Neural crest cell (in vitro differentiated cells): ENCODE data around the gene AUTS2. TPM values are rescaled to one million over a fixed set of nuclear protein-coding genes. Genes with fewer than 3 reads are reported as not detected.

Experiments used
- DNase-seq: peaks from one replicate; pipeline ENCODE4 v3.0.0; 2021; ENCODE audit warnings: low read depth, mixed read lengths, low spot score
- H3K27ac Mint-ChIP-seq: one replicate; pipeline ENCODE4 v1.8.0; 2021; ENCODE audit warnings: mild to moderate bottlenecking, mixed read lengths; ENCODE audit not compliant: unreplicated experiment
- H3K27me3 Mint-ChIP-seq: 2 replicates; pipeline ENCODE4 v1.8.0; 2021; ENCODE audit warnings: low read depth, mild to moderate bottlenecking, mixed read lengths
- H3K36me3 Mint-ChIP-seq: 2 replicates; pipeline ENCODE4 v1.8.0; 2021; ENCODE audit warnings: low read depth, mild to moderate bottlenecking, mixed read lengths
- H3K4me1 Mint-ChIP-seq: 2 replicates; pipeline ENCODE4 v1.8.0; 2021; ENCODE audit warnings: mixed read lengths
- H3K4me3 Mint-ChIP-seq: one replicate; pipeline ENCODE4 v1.8.0; 2021; ENCODE audit warnings: mild to moderate bottlenecking, mixed read lengths
- H3K9me3 Mint-ChIP-seq: 2 replicates; pipeline ENCODE4 v1.8.0; 2021; ENCODE audit warnings: mixed read lengths
- total RNA-seq: library from RNA; stranded (reverse); gene quantifications from 2 replicates; pipeline ENCODE4 v1.2.1, GENCODE V29; 2021
- TF ChIP-seq, protein P1 (sequence below): fragments of 200-600 bp; sonication (generic); conservative IDR thresholded peaks from 2 replicates; pipeline ENCODE4 v1.5.0; 2021; ENCODE audit warnings: antibody characterized with exemption, mild to moderate bottlenecking

Gene AUTS2
- total RNA-seq, 1 donor from 2014 or later: 152 TPM

DNA sequence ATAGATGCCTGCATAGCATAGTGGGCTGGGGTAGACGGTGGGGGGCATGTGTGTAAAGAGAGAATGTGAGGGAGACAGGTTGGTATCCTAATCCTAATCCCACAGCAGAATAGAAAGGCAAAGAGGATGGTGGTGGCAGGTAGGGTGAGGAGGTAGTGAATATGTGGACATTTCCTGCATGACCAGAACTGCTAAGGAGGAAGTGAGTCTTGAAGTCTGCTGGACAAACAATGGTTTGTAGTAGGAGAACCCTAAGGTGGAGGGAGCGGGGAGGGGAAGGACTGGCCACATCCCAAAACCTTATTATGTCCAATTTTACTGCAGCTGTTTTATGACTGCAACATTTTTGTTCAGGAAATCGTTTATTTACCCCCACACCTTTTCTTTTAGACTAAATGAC is 279.7 kb downstream of the AUTS2 start:
- TF ChIP-seq, protein P1, sequence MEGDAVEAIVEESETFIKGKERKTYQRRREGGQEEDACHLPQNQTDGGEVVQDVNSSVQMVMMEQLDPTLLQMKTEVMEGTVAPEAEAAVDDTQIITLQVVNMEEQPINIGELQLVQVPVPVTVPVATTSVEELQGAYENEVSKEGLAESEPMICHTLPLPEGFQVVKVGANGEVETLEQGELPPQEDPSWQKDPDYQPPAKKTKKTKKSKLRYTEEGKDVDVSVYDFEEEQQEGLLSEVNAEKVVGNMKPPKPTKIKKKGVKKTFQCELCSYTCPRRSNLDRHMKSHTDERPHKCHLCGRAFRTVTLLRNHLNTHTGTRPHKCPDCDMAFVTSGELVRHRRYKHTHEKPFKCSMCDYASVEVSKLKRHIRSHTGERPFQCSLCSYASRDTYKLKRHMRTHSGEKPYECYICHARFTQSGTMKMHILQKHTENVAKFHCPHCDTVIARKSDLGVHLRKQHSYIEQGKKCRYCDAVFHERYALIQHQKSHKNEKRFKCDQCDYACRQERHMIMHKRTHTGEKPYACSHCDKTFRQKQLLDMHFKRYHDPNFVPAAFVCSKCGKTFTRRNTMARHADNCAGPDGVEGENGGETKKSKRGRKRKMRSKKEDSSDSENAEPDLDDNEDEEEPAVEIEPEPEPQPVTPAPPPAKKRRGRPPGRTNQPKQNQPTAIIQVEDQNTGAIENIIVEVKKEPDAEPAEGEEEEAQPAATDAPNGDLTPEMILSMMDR: no peak
- Mint-ChIP-seq H3K27me3 (no peaks in the 10 kb centered on the region), H3K36me3 (no peaks in the 10 kb centered on the region), H3K4me1 (peaks cover 9% of the 10 kb centered on the region), H3K27ac (no peak overlapping the region), H3K9me3 (no peaks in the 10 kb centered on the region), H3K4me3 (no peak overlapping the region)
- no peak for DNase-seq

- Mint-ChIP-seq H3K27ac (no peak overlapping the region), H3K4me1 (peaks cover 12% of the 10 kb centered on the region), H3K27me3 (no peaks in the 10 kb centered on the region), H3K9me3 (no peaks in the 10 kb centered on the region), H3K4me3 (no peak overlapping the region), H3K36me3 (no peaks in the 10 kb centered on the region)
- TF ChIP-seq, protein P1: no peak
- DNase-seq: no peak
Observed at GRCh38 chr7:69878591-69878990, 280.3 kb downstream of the AUTS2 start.

DNA sequence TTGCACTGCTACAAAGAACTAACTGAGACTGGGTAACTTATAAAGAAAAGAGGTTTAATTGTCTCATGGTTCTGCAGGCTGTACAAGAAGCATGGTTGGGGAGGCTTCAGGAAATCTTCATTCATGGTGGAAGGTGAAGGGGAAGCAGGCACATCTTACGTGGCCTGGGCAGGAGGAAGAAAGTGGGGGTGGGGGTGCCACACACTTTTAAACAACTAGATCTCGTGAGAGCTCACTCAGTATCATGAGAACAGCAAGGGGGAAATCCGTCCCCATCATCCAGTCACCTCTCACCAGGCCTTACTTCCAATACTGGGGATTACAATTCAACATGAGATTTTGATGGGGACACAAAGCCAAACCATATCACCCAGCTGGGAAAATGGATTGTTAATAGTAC is 281.7 kb downstream of the AUTS2 start:
- no peak for DNase-seq
- H3K4me1 Mint-ChIP-seq: peaks cover 25% of the 10 kb centered on the region
- H3K4me3 Mint-ChIP-seq: no peak overlapping the region
- no peaks in the 10 kb centered on the region for H3K36me3 Mint-ChIP-seq
- no peaks in the 10 kb centered on the region for H3K27me3 Mint-ChIP-seq
- no peaks in the 10 kb centered on the region for H3K9me3 Mint-ChIP-seq
- TF ChIP-seq, protein P1: no peak
- H3K27ac Mint-ChIP-seq: no peak overlapping the region

DNA sequence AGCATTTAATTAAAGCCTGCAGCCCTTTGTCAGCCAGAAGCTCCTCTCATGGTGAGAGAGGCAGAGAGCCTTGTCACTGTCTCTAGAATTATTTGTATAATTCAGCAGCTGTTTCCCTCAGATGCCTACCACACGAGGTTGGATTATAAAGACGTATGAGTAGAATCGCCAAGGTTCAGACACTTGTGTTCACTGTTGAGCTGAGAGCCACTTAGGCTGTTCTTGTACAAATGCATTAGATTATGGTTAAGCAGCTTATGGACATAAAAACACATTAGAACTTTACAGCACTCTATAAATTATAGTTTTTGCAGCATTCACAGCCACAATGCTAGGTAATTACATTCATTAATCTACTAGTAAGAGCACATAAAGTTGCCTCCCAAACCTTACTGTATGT is 282.6 kb downstream of the AUTS2 start:
- no peak overlapping the region for H3K4me3 Mint-ChIP-seq
- no peak for DNase-seq
- H3K4me1 Mint-ChIP-seq: peaks cover 26% of the 10 kb centered on the region
- TF ChIP-seq, protein P1: no peak
- H3K36me3 Mint-ChIP-seq: no peaks in the 10 kb centered on the region
- no peak overlapping the region for H3K27ac Mint-ChIP-seq
- no peaks in the 10 kb centered on the region for H3K9me3 Mint-ChIP-seq
- H3K27me3 Mint-ChIP-seq: no peaks in the 10 kb centered on the region

DNA sequence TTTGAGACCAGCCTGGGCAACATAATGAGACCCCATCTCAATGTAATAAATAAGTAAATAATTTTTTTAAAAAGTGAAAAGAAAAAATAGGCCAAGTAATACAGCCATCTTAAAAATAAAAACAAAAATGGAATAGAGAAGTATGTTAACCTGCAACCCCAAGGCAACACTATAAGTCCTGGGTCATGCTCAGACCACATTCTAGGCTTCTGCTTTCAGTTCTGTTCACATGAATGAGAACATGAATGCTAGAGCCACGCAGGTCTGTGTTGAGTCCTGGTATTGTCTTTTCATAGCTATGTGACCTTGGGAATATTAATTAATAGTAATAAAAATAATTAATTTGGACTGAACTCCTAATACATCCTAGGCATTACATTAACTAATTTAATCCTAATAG is 284.0 kb downstream of the AUTS2 start:
- H3K4me1 Mint-ChIP-seq: peaks cover 26% of the 10 kb centered on the region
- no peaks in the 10 kb centered on the region for H3K9me3 Mint-ChIP-seq
- DNase-seq: no peak
- TF ChIP-seq, protein P1: no peak
- no peak overlapping the region for H3K4me3 Mint-ChIP-seq
- no peaks in the 10 kb centered on the region for H3K36me3 Mint-ChIP-seq
- H3K27me3 Mint-ChIP-seq: no peaks in the 10 kb centered on the region
- H3K27ac Mint-ChIP-seq: no peak overlapping the region

GRCh38 chr7:69883399-69883891 is 285.2 kb downstream of the AUTS2 start:
- TF ChIP-seq, protein P1: no peak
- Mint-ChIP-seq H3K36me3 (no peaks in the 10 kb centered on the region), H3K27ac (peak overlapping the region; percentile 44), H3K4me3 (no peak overlapping the region), H3K9me3 (no peaks in the 10 kb centered on the region), H3K27me3 (no peaks in the 10 kb centered on the region), H3K4me1 (peaks cover 20% of the 10 kb centered on the region)
- no peak for DNase-seq
